ENCODE results near the gene CNKSR3.
"Not testable (repeated sequence)": the region's sequence is repeated elsewhere in the genome, so short reads cannot be mapped to it uniquely, and the experiment has no call there.

CNKSR3 gene

GRCh38 chr6:154526996-154527395 lies 16.5 kb upstream of the CNKSR3 start:
- no peak for DNase-seq

- DNase-seq = no peak
Observed at GRCh38 chr6:154522576-154522975, 12.1 kb upstream of the CNKSR3 start.

- no peak for DNase-seq
Observed at GRCh38 chr6:154521412-154521811, 10.9 kb upstream of the CNKSR3 start.

- no peak for DNase-seq
Observed at GRCh38 chr6:154520280-154520679, 9.8 kb upstream of the CNKSR3 start.

GRCh38 chr6:154518396-154518795 lies 7.9 kb upstream of the CNKSR3 start:
- no peak for DNase-seq

- DNase-seq = no peak
Observed at GRCh38 chr6:154516276-154516675, 5.8 kb upstream of the CNKSR3 start.

- DNase-seq = no peak
Observed at GRCh38 chr6:154515826-154516225, 5.3 kb upstream of the CNKSR3 start.

GRCh38 chr6:154515076-154515475 lies 4.6 kb upstream of the CNKSR3 start:
- DNase-seq = not testable (repeated sequence)

- no peak for DNase-seq
Observed at GRCh38 chr6:154514481-154514880, 4.0 kb upstream of the CNKSR3 start.

GRCh38 chr6:154513601-154514320 lies 3.3 kb upstream of the CNKSR3 start:
- DNase-seq = no peak

GRCh38 chr6:154512201-154512600 lies 1.7 kb upstream of the CNKSR3 start:
- DNase-seq = no peak

GRCh38 chr6:154511791-154512190 lies 1.3 kb upstream of the CNKSR3 start:
- DNase-seq = no peak

GRCh38 chr6:154509421-154510143 lies 903 bp downstream of the CNKSR3 start:
- DNase-seq = no peak

- DNase-seq = no peak
Observed at GRCh38 chr6:154508573-154509375, 1.7 kb downstream of the CNKSR3 start.

GRCh38 chr6:154506991-154507898 lies 3.2 kb downstream of the CNKSR3 start:
- DNase-seq = no peak

- DNase-seq = no peak
Observed at GRCh38 chr6:154506582-154506981, 3.9 kb downstream of the CNKSR3 start.

GRCh38 chr6:154506108-154506507 lies 4.4 kb downstream of the CNKSR3 start:
- DNase-seq = no peak

GRCh38 chr6:154504865-154505449 lies 5.5 kb downstream of the CNKSR3 start:
- no peak for DNase-seq

- no peak for DNase-seq
Observed at GRCh38 chr6:154504102-154504501, 6.4 kb downstream of the CNKSR3 start.

- DNase-seq = no peak
Observed at GRCh38 chr6:154503658-154504057, 6.8 kb downstream of the CNKSR3 start.

- no peak for DNase-seq
Observed at GRCh38 chr6:154502553-154502952, 7.9 kb downstream of the CNKSR3 start.

- DNase-seq = no peak
Observed at GRCh38 chr6:154501578-154501868, 9.0 kb downstream of the CNKSR3 start.
